ENCODE results near the gene SORCS2. TPM values are rescaled to one million over a fixed set of nuclear protein-coding genes. Genes with fewer than 3 reads are reported as not detected.

Gene SORCS2
- total RNA-seq, 1 donor from 2014 or later: 10.9 TPM

DNA sequence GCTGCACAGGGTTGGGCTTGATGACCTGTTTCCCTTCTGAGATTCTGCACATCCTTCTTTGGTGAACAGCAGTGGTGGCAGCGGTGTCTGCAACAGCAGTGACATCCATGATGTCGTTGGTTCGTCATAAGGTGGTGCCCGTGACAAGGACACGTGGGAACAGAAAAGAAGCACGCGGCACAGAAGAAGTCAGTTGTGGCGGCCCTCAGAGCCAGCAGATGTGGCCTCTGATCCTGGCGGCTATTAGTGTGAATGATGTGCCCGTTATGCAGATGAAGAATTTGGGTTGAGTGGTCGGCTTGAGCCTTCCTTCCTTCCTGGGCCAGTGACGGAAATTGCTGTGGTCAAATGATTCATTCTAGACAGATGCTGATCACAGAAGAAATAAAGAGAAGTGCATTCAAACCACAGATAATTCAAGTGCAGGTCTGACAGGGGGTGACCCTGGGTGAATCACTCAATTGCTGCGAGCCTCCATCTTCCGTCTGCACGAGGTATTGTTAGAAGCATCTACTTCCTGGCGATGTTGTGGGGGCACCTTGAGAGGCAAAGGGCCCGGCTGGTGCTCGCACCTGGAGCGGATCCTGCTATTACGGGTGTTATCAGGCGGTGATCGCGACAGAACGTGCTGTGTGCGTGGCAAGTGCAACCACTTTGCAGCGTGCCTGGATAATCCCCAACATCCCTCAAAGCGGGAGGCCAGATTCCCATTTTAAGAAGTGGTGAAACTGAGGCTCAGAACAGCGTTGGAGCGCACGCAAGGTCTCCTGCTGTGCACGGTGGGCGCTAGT, 457.6 kb downstream of the SORCS2 start:
- H3K27ac Mint-ChIP-seq (ENCODE audit: unreplicated experiment): no peak overlapping the region
- DNase-seq (ENCODE audit: low spot score): peak; percentile 71

DNA sequence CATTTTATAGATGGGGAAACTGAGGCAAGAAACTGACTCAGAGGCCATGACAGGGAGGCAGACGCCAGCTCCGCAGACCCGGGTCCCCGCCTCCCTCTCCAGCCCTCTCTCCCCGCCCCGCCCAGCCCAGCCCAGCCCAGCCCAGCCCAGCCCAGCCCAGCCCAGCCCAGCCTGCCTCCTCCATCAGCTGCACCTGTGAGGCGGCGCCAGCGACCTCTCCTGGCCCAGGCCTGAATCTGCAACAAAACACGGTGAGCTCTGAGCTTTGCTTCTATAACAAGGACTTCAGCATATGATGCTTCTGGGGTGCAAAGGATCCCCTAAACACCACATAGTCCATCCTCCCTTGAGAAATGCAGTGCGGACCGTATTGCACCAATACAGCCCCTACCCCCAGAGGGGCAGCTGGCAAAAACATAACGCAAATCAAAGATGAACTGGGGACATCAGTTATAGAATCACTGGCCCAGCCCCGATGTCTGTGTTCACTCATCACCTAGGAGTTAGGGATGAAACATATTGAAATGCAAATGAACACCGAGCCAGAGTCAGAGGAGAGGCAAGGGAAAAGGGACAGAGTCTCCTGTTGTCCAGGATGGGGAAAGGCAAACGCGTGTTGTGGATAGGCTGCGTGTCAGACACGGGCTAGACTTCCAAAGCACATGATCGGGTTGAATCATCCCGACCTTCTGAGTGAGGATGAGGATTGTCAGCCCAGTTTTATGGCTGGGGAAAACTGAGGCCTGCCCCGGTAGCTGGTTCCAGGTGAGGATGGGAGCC, 458.5 kb downstream of the SORCS2 start:
- peaks cover 35% of the 10 kb centered on the region for H3K4me1 Mint-ChIP-seq (ENCODE audit: low read depth)
- H3K27me3 Mint-ChIP-seq (ENCODE audit: low read depth): peaks cover 18% of the 10 kb centered on the region
- H3K9me3 Mint-ChIP-seq (ENCODE audit: low read depth): no peaks in the 10 kb centered on the region
- no peak overlapping the region for H3K27ac Mint-ChIP-seq (ENCODE audit: unreplicated experiment)
- DNase-seq (ENCODE audit: low spot score): peak; percentile 50
- H3K36me3 Mint-ChIP-seq (ENCODE audit: low read depth): peaks cover 4% of the 10 kb centered on the region
- TF ChIP-seq, protein P1, sequence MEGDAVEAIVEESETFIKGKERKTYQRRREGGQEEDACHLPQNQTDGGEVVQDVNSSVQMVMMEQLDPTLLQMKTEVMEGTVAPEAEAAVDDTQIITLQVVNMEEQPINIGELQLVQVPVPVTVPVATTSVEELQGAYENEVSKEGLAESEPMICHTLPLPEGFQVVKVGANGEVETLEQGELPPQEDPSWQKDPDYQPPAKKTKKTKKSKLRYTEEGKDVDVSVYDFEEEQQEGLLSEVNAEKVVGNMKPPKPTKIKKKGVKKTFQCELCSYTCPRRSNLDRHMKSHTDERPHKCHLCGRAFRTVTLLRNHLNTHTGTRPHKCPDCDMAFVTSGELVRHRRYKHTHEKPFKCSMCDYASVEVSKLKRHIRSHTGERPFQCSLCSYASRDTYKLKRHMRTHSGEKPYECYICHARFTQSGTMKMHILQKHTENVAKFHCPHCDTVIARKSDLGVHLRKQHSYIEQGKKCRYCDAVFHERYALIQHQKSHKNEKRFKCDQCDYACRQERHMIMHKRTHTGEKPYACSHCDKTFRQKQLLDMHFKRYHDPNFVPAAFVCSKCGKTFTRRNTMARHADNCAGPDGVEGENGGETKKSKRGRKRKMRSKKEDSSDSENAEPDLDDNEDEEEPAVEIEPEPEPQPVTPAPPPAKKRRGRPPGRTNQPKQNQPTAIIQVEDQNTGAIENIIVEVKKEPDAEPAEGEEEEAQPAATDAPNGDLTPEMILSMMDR (IDR thresholded peaks at IDR 0.05): no peak
- H3K4me3 Mint-ChIP-seq (ENCODE audit: unreplicated experiment): no peak overlapping the region

More for the DNA sequence above, 457.6 kb downstream of the SORCS2 start:
- H3K36me3 Mint-ChIP-seq (ENCODE audit: low read depth): peaks cover 4% of the 10 kb centered on the region
- H3K4me3 Mint-ChIP-seq (ENCODE audit: unreplicated experiment): no peak overlapping the region
- peaks cover 26% of the 10 kb centered on the region for H3K4me1 Mint-ChIP-seq (ENCODE audit: low read depth)
- TF ChIP-seq, protein P1 (IDR thresholded peaks at IDR 0.05): no peak
- peaks cover 14% of the 10 kb centered on the region for H3K27me3 Mint-ChIP-seq (ENCODE audit: low read depth)
- no peaks in the 10 kb centered on the region for H3K9me3 Mint-ChIP-seq (ENCODE audit: low read depth)

DNA sequence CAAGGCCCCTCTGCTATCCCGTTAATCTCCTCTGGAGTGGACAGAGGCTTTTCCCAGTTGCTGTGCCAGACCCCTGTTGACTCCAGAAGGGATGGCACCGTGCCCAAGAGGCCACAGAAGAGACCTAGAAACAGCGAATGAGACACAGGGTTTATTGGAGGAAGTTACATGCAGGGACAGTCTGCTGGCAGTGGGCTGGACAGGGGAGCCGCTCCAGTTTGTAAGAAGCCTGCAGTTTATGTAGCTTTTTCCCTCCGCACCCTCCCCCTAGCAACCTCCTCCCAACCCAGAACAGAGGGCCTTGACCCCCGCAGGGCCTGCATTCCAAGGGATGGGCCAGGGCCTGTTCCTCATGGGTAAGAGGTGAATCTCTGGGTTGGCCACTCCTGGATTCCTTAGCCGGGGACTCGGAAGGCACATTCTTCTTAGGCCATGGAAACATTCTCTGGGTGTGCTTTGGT, 459.2 kb downstream of the SORCS2 start:
- Mint-ChIP-seq H3K27me3 (ENCODE audit: low read depth) (peaks cover 14% of the 10 kb centered on the region), H3K9me3 (ENCODE audit: low read depth) (no peaks in the 10 kb centered on the region), H3K36me3 (ENCODE audit: low read depth) (peaks cover 3% of the 10 kb centered on the region), H3K4me1 (ENCODE audit: low read depth) (peaks cover 37% of the 10 kb centered on the region), H3K27ac (ENCODE audit: unreplicated experiment) (no peak overlapping the region), H3K4me3 (ENCODE audit: unreplicated experiment) (no peak overlapping the region)
- no peak for DNase-seq (ENCODE audit: low spot score)
- TF ChIP-seq, protein P1 (IDR thresholded peaks at IDR 0.05): no peak

DNA sequence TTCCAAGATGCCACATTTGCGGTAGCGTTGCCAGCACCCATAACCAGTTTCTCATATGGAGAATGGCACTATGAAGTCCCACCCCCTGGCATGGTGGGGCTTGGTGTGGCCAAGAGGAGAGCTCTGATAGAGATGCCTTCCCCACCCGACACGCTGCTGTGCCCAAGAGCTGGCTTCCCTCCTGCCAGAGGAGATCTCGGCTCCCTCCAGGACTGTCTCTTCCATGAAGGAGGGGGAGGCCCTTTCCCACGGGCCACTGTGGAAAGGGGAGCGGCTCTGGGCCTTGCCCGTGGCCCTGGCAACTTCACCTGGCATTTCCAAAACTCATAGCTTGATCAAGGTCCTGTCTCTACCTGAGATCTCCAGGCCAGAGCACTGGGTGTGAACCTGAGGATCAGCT, 459.7 kb downstream of the SORCS2 start:
- Mint-ChIP-seq H3K4me3 (ENCODE audit: unreplicated experiment) (no peak overlapping the region), H3K36me3 (ENCODE audit: low read depth) (peaks cover under 1% of the 10 kb centered on the region), H3K9me3 (ENCODE audit: low read depth) (no peaks in the 10 kb centered on the region), H3K4me1 (ENCODE audit: low read depth) (peaks cover 37% of the 10 kb centered on the region), H3K27me3 (ENCODE audit: low read depth) (peaks cover 10% of the 10 kb centered on the region), H3K27ac (ENCODE audit: unreplicated experiment) (no peak overlapping the region)
- TF ChIP-seq, protein P1 (IDR thresholded peaks at IDR 0.05): no peak
- no peak for DNase-seq (ENCODE audit: low spot score)

DNA sequence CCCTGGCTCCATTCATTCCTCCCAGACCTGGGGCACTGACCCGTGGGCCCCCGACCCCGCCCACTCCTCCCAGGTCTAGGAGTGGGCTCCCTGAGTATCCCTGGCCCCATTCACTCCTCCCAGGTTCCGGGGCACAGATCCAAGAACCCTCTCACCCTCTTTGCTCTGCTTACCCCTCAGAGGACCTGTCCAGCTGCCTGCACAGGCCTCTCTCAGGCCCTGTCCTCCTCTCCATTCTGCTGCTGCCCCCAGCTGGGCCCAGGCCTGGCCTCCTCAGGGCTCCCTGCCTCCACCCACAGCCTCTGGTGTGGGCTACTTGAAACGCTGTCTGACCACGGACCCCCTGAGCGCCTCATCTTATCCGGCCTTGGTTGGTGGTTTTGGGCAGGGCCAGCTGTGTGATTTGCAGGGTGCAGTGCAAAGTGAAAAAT, 460.1 kb downstream of the SORCS2 start:
- peaks cover 9% of the 10 kb centered on the region for H3K27me3 Mint-ChIP-seq (ENCODE audit: low read depth)
- peaks cover 37% of the 10 kb centered on the region for H3K4me1 Mint-ChIP-seq (ENCODE audit: low read depth)
- TF ChIP-seq, protein P1 (IDR thresholded peaks at IDR 0.05): no peak
- DNase-seq (ENCODE audit: low spot score): no peak
- H3K9me3 Mint-ChIP-seq (ENCODE audit: low read depth): no peaks in the 10 kb centered on the region
- no peak overlapping the region for H3K4me3 Mint-ChIP-seq (ENCODE audit: unreplicated experiment)
- no peaks in the 10 kb centered on the region for H3K36me3 Mint-ChIP-seq (ENCODE audit: low read depth)
- H3K27ac Mint-ChIP-seq (ENCODE audit: unreplicated experiment): no peak overlapping the region

All from chondrocyte (in vitro differentiated cells).